CD4-positive, alpha-beta T cell treated with Interferon gamma for 1 hour (primary cell): ENCODE results near the gene GPR176.
"Not testable (repeated sequence)": the region's sequence is repeated elsewhere in the genome, so short reads cannot be mapped to it uniquely, and the experiment has no call there.

Source experiments
- DNase-seq: peaks from one replicate; pipeline ENCODE4 v3.0.0-alpha.2; 2020

The GPR176 gene

DNA sequence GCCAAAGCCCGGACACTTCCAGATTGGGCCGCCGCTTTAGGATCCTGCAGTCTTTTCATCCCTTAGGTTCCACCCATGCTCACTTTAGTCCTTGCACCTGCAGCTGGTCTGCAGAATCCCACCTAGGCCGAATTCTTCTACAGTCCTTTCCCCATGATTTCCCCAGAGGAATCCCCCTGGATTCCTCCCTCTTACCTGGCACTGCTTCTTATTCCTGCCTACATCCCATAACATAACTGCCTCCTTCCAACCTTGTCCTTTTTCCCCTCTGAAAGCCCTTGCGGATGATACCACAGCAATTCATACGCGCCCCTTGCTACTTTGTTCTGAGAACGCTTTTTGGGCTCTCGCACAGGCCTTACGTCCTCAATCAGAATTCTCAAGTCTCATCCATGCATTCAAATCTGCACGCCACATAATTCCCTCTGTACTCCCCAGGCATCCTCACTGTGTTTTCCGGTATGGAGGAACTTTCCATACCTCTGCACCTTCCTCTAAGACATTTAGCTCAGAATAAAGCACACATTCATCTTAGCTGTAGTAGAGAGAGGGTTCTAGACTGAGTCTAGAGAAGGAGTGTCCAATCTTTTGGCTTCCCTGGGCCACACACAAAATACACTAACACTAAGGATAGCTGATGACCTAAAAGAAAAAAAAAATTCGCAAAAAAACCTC, 14.5 kb upstream of the GPR176 start:
- no peak for DNase-seq

GRCh38 chr15:39931615-39932014, 11.5 kb upstream of the GPR176 start:
- no peak for DNase-seq

DNA sequence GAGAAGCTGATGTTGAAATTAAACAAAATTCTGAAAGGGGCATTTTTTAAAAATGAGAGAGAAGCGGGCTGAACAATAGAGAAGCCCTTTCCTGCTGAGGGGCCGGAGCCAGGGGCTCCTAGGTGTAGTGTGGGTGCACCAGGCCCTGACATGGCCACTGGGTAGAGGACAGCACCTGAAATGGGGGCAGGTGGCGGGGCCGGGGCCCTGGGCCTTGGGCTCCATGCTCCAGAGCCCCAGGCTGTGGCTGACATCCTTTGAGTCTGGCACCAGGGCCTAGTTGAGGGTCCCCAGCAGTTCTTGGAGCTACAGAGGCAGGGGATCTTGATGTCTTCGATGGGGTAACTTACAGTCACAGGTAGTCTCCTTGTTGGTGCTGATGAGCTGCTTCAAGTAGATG, 6.5 kb upstream of the GPR176 start:
- DNase-seq: no peak

GRCh38 chr15:39925112-39925842, 5.2 kb upstream of the GPR176 start:
- DNase-seq: no peak

GRCh38 chr15:39924437-39924836, 4.4 kb upstream of the GPR176 start:
- no peak for DNase-seq

DNA sequence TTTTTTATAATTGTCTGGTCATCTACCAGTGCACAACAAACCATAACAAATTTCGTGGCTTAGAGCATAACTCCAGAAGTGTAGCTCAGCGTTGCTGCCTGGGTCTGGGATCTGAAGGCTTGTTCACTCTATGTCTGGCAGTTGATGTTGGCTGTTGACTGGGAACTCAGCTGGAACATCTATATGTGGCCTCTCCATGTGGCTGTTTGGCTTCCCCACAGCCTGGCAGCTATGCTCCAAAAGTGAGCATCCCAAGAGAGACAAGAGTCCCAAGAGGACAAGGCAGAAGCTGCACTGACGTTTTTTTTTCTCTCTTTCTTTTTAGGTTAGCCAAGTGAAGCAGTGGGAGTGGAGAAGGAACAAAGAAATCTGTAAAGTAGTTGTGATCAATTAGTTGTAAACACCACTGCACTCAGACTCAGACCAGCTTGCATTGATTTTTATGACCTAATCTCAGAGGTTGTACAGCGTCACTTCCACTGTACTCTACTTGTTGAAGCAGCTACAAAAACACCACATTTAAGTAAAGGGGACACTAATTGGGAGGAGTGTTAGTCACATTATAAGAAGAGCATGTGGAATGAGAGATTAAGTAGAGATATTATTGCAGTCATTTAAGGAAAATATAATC, 2.5 kb upstream of the GPR176 start:
- DNase-seq: no peak

DNA sequence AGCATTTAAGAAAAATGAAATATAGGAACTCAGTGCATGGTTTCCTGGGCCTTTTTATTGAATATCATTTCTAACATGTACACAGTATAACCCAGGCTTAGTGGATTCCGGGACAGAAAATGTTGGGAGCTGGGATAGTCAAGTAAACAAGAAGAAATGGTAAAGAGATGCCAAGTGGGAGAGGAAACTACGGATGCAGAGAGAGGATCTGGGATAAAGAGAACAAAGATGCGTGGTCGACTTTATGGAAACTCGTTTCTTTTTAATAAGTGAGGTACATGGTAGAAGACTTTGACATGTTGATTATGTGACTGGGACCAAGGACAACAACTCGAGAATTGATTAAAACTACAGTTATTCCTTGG, 1.2 kb upstream of the GPR176 start:
- DNase-seq: no peak

DNA sequence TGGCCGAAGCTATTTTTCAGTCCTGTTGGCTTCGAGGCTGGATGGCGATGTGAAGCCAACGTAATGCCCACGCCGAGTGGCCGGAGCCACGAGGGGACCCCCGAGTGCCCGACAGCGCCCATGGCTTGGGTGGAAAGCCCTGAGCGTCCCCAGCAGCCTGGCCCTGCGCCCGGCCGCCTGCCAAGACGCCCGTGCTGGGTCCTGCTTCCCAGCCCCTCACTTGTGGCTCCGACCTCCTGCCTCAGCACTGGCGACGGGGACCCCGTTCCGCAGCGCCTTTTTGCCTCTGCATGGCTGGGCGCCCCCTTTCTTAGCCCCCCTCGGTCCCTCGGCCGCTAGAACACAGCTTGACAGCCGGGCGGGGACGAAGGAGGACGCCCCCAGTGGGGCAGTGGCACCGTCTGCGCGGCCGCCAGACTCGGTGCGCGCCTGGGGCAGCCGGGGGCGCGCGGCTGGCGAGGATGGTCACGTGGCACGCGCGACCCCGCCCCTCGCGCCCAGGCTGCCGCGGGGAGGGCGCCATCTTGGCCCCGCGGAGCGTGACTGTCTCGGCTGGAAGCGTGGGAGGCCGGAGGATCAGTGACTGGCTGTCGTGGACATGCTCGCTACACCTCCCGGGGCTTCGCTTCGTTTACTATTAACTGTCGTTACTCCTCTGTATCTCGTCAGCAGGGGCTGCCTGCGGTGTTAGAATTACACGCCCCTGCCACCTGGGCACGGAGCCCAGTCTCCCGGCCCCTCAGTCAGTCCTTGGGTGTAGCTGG, 626 bp upstream of the GPR176 start:
- peak; percentile 73 for DNase-seq

- DNase-seq: no peak
Measured at GRCh38 chr15:39919411-39919747, 687 bp downstream of the GPR176 start.

- DNase-seq: no peak
Measured at GRCh38 chr15:39918688-39919385, 1.2 kb downstream of the GPR176 start.

DNA sequence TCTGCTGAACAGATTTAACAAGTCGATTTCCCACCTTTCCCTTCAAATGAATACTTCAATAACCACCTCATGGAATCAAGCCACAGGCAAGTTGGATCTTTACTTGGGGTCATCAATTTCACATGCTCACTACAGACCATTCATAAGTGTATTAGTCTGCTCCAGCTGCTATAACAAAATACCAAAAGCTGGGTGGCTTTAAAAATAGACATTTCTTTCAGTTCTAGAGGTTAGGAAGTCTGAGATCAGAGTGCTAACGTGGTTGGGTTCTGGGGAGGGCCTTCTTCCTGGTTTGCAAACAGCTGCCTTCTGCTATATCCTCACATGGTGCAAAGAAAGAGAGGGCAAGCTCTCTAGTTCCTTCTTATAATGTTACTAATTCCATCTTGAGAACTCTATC, 5.1 kb downstream of the GPR176 start:
- DNase-seq: no peak

GRCh38 chr15:39909007-39909406, 11.1 kb downstream of the GPR176 start:
- DNase-seq: no peak

DNA sequence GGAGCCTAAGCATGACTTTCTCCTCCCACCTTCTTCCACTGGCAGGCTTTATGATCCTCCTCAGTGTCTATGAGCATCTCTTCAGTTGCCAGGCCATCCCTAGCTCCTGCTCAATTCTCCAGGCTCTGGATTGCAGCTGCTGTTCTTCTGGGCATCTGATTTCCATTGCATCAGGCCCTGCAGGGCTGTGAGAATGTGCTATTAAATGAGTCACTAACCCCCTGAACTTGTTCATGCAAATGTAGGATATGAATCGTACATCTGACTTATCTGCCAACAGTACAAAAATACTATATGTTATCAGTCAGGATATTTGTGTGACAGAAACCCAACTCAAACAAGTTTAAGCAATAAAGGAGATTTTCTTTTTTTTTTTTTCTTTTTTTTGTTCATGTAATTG, 11.9 kb downstream of the GPR176 start:
- DNase-seq: no peak

GRCh38 chr15:39907216-39907615, 12.8 kb downstream of the GPR176 start:
- DNase-seq: no peak

GRCh38 chr15:39904115-39904514, 16.0 kb downstream of the GPR176 start:
- no peak for DNase-seq

DNA sequence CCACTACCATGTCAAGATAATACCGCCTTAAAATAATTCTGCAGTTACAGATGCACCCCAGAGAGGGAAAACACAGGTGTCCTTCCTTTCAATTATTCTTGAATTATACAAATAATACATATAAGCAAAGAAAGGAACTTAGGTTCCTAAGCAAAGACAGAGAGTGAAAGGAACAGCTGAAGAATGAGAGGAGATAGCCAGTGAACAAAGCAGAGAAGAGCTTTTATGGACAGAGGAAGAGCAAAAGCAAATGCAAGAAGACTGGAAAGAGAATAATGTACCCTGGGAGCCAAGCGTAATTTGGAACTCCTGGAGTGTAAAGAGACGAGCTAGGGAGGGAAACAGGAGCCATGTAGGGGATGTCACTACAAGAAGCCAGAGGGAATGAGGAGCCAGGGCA, 21.7 kb downstream of the GPR176 start:
- no peak for DNase-seq

GRCh38 chr15:39896846-39897245, 23.2 kb downstream of the GPR176 start:
- DNase-seq: no peak

- no peak for DNase-seq
Measured at GRCh38 chr15:39896101-39896500, 24.0 kb downstream of the GPR176 start.

DNA sequence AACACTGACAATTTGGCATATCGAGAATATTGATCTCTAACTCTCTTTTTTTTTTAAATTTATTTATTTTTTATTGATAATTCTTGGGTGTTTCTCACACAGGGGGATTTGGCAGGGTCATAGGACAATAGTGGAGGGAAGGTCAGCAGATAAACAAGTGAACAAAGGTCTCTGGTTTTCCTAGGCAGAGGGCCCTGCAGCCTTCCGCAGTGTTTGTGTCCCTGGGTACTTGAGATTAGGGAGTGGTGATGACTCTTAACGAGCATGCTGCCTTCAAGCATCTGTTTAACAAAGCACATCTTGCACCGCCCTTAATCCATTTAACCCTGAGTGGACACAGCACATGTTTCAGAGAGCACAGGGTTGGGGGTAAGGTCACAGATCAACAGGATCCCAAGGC, 27.0 kb downstream of the GPR176 start:
- not testable (repeated sequence) for DNase-seq

DNA sequence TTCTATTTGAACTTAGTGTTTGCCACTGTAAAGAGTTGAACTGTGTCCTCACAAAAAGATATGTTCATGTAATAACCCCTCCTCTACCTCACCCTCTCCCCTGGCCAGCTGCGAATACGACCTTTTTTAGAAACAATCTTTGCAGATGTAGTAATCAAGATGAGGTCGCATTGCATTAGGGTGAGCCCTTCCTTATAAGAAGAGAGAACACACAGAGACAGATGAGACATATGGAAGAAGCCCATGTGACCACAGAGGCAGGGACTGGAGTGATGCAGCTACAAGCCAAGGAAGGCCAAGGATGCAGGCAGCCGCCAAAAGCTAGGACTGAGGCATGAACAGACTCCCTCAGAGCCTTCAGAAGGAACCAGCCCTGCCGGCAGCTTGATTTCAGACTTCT, 27.6 kb downstream of the GPR176 start:
- DNase-seq: no peak

GRCh38 chr15:39890621-39891020, 29.4 kb downstream of the GPR176 start:
- no peak for DNase-seq

DNA sequence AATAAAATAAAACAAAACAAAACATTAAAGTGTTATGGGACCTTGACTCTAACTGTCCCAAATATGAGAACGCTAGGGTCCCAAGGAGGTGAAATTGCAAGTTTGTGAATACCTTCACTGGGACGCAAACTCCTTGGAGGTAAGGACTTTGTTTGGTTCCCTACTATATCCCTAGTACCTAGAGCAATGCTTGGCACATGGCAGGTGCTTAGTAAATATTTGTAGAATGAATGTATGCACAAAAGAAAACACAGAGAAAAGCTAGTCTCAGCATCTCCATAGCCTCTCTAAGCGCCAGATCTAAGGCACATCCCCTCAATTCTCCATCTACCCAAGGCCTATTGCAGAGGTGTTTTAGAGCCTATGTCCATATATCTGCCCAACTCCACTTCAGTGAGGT, 30.5 kb downstream of the GPR176 start:
- DNase-seq: no peak

DNA sequence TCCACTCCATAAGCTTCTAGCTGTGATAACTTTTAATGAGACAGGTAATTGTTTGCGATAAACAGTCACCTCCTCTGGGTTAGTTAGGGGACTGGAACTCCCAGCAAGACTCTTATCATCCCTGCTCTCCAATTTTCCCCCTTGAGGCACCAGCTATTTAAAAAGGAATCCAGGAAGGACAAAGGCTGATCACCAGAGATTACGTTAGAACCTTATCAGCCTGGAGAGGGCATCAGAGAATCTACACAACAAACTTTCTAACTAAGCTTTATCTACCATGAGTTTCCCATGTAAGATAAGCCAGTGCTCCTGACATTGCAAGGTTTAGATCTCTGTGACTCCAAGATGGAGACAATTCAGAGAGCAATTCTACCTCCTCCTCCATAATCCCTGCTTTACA, 31.3 kb downstream of the GPR176 start:
- DNase-seq: no peak
